HL-60 (cell line): ENCODE measurements around the gene SYNPO2.

Experiments
- DNase-seq, 2 experiments: peaks; one replicate each; pipeline ENCODE4 v3.0.0-alpha.2; 2010 to 2020; ENCODE audit warnings: low read depth in 1 of 2, low spot score in 1 of 2
- H3K27ac ChIP-seq: fragments of 250-450 bp; sonication (Bioruptor Pico); replicated peaks from 2 replicates; pipeline ENCODE4 v1.5.1; 2020; ENCODE audit warnings: mild to moderate bottlenecking, moderate library complexity
- H3K27me3 ChIP-seq: fragments of 250-450 bp; sonication (Bioruptor Pico); 2 replicates; pipeline ENCODE4 v1.5.1; 2021; ENCODE audit warnings: mild to moderate bottlenecking, moderate library complexity; ENCODE audit not compliant: insufficient read depth, poor library complexity, severe bottlenecking
- H3K4me3 ChIP-seq: replicated peaks from 2 replicates; pipeline ENCODE4 v1.5.1; 2011; ENCODE audit warnings: mild to moderate bottlenecking, control low read depth, low read length; ENCODE audit not compliant: insufficient read depth
- GABPA ChIP-seq: IDR thresholded peaks from 2 replicates; pipeline ENCODE4 v1.6.1; 2012; ENCODE audit warnings: low read depth
- POLR2AphosphoS5 ChIP-seq: IDR thresholded peaks from 2 replicates; pipeline ENCODE4 v1.6.1; 2012; ENCODE audit warnings: low read depth
- SPI1 ChIP-seq: IDR thresholded peaks from 2 replicates; pipeline ENCODE4 v1.6.1; 2012; ENCODE audit warnings: low read depth, mild to moderate bottlenecking, borderline replicate concordance
- TF ChIP-seq, protein P1 (sequence below): IDR thresholded peaks from one replicate; pipeline ENCODE4 v1.5.1; 2011; ENCODE audit warnings: low read length, control low read depth, inconsistent platforms; ENCODE audit not compliant: insufficient read depth
- TF ChIP-seq, protein P2 (sequence below): IDR thresholded peaks from 2 replicates; pipeline ENCODE4 v1.6.1; 2012; ENCODE audit warnings: low read depth; ENCODE audit not compliant: insufficient replicate concordance

SYNPO2 gene

DNA sequence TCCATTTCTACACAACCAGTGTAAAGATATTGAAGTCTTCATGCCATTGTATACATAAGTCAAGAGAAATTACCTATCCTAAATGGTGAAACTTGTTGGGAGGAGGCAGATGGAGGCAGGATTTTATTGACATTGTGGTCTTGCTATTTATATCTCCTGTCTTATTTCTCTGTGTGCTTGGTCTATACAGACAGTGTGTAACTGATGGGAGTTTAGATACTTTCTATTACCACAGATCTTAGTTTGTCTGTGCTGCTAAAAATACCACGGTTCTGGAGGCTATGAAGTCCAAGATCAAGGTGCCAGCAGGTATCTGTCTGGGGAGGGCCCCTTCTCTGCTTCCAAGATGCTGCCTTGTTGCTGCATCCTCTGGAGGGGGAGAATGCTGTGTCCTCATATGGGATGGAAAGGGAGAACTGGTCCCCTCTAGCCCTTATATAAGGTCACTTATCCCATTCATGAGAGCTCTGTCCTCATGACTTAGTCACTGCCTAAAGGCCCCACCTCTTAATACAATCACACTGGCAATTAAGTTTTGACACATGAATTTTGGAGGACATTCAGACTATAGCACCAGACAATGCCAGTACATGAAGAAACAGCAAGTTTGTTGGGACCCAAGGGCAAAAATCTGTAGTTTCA, 62.4 kb downstream of the SYNPO2 start:
- Histone ChIP-seq H3K4me3 (no peak overlapping the region), H3K27me3 (no peaks in the 10 kb centered on the region), H3K27ac (no peak overlapping the region)
- TF ChIP-seq SPI1 (no peak), GABPA (no peak), POLR2AphosphoS5 (no peak)
- TF ChIP-seq, protein P1, sequence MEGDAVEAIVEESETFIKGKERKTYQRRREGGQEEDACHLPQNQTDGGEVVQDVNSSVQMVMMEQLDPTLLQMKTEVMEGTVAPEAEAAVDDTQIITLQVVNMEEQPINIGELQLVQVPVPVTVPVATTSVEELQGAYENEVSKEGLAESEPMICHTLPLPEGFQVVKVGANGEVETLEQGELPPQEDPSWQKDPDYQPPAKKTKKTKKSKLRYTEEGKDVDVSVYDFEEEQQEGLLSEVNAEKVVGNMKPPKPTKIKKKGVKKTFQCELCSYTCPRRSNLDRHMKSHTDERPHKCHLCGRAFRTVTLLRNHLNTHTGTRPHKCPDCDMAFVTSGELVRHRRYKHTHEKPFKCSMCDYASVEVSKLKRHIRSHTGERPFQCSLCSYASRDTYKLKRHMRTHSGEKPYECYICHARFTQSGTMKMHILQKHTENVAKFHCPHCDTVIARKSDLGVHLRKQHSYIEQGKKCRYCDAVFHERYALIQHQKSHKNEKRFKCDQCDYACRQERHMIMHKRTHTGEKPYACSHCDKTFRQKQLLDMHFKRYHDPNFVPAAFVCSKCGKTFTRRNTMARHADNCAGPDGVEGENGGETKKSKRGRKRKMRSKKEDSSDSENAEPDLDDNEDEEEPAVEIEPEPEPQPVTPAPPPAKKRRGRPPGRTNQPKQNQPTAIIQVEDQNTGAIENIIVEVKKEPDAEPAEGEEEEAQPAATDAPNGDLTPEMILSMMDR: no peak
- TF ChIP-seq, protein P2, sequence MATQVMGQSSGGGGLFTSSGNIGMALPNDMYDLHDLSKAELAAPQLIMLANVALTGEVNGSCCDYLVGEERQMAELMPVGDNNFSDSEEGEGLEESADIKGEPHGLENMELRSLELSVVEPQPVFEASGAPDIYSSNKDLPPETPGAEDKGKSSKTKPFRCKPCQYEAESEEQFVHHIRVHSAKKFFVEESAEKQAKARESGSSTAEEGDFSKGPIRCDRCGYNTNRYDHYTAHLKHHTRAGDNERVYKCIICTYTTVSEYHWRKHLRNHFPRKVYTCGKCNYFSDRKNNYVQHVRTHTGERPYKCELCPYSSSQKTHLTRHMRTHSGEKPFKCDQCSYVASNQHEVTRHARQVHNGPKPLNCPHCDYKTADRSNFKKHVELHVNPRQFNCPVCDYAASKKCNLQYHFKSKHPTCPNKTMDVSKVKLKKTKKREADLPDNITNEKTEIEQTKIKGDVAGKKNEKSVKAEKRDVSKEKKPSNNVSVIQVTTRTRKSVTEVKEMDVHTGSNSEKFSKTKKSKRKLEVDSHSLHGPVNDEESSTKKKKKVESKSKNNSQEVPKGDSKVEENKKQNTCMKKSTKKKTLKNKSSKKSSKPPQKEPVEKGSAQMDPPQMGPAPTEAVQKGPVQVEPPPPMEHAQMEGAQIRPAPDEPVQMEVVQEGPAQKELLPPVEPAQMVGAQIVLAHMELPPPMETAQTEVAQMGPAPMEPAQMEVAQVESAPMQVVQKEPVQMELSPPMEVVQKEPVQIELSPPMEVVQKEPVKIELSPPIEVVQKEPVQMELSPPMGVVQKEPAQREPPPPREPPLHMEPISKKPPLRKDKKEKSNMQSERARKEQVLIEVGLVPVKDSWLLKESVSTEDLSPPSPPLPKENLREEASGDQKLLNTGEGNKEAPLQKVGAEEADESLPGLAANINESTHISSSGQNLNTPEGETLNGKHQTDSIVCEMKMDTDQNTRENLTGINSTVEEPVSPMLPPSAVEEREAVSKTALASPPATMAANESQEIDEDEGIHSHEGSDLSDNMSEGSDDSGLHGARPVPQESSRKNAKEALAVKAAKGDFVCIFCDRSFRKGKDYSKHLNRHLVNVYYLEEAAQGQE: no peak
- DNase-seq: no peak

DNA sequence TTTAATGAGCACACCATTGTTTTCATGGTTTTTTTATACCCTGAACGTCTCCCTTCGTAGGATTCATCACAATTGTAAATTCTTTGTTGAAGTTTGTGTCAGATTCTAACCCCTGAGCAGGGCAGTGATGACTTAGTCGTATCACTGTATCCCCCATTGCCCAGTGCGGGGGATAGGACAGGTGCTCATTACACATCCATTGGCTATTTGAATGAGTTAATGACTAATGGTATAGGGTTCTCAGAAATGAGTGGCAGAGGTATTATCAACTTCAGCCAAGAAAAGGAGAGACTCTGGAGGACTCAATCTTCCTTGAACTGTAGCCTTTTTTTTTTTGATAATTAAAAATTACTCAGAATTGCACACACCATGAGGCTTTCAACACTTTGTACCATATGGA, 64.6 kb downstream of the SYNPO2 start:
- Histone ChIP-seq H3K4me3 (no peak overlapping the region), H3K27me3 (no peaks in the 10 kb centered on the region), H3K27ac (no peak overlapping the region)
- TF ChIP-seq SPI1 (no peak), POLR2AphosphoS5 (no peak), GABPA (no peak)
- TF ChIP-seq, protein P1: no peak
- TF ChIP-seq, protein P2: no peak
- no peak for DNase-seq

DNA sequence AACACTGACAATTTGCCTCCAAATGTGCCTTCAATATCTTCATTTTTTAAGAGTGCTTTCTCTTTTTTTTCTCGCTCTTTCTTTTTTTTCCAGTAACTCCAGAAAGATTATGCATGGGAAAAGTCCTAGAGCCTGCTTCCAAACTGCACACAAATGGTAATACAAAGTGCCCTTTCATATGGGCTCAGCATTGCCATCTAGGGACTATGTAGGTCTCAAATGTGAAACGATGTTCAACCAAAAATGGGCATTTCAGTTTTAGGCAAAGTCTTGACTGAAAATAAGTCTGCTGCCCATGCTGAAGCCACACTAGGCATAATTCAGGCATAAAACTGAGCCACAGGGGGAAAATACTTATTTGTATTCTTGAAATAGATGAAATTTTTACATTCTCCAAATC, 65.6 kb downstream of the SYNPO2 start:
- Histone ChIP-seq H3K27me3 (no peaks in the 10 kb centered on the region), H3K4me3 (no peak overlapping the region), H3K27ac (no peak overlapping the region)
- no peak for DNase-seq
- no peak for TF ChIP-seq GABPA
- TF ChIP-seq SPI1: no peak
- TF ChIP-seq, protein P2: no peak
- no peak for TF ChIP-seq POLR2AphosphoS5
- TF ChIP-seq, protein P1: no peak
